ENCODE data around the gene FAM131A.

Gene FAM131A

GRCh38 chr3:184368586-184369183 lies 31.3 kb downstream of the FAM131A start:
- H3K4me3 ChIP-seq (ENCODE audit: extremely low read depth, insufficient read depth, low read length, poor library complexity, severe bottlenecking): no peak overlapping the region
- WGBS, 2 experiments (ENCODE audit: insufficient coverage in 2 of 2): 88 to 100% methylated on average over 3 of the region's 3 CpGs
- no peaks in the 10 kb centered on the region for H3K9me3 ChIP-seq (ENCODE audit: control insufficient read depth, low read length)
- no peak overlapping the region for H3K27ac ChIP-seq (ENCODE audit: low read depth, low read length, severe bottlenecking)
- peaks cover 7% of the 10 kb centered on the region for H3K4me1 ChIP-seq (ENCODE audit: control insufficient read depth, insufficient read depth, low read length, poor library complexity, severe bottlenecking)
- peaks cover 56% of the 10 kb centered on the region for H3K36me3 ChIP-seq (ENCODE audit: control insufficient read depth, insufficient read depth, low read length)

GRCh38 chr3:184371570-184372018 lies 34.2 kb downstream of the FAM131A start:
- no peak overlapping the region for H3K27ac ChIP-seq (ENCODE audit: low read depth, low read length, severe bottlenecking)
- peaks cover 11% of the 10 kb centered on the region for H3K4me1 ChIP-seq (ENCODE audit: control insufficient read depth, insufficient read depth, low read length, poor library complexity, severe bottlenecking)
- H3K4me3 ChIP-seq (ENCODE audit: extremely low read depth, insufficient read depth, low read length, poor library complexity, severe bottlenecking): no peak overlapping the region
- H3K36me3 ChIP-seq (ENCODE audit: control insufficient read depth, insufficient read depth, low read length): peaks cover 31% of the 10 kb centered on the region
- no peaks in the 10 kb centered on the region for H3K9me3 ChIP-seq (ENCODE audit: control insufficient read depth, low read length)
- WGBS, 2 experiments (ENCODE audit: insufficient coverage in 2 of 2): 0 to 17% methylated on average over 2 of the region's 5 CpGs

- Histone ChIP-seq H3K36me3 (ENCODE audit: control insufficient read depth, insufficient read depth, low read length) (peaks cover 24% of the 10 kb centered on the region), H3K4me3 (ENCODE audit: extremely low read depth, insufficient read depth, low read length, poor library complexity, severe bottlenecking) (no peak overlapping the region), H3K27ac (ENCODE audit: low read depth, low read length, severe bottlenecking) (no peak overlapping the region), H3K9me3 (ENCODE audit: control insufficient read depth, low read length) (no peaks in the 10 kb centered on the region), H3K4me1 (ENCODE audit: control insufficient read depth, insufficient read depth, low read length, poor library complexity, severe bottlenecking) (peaks cover 11% of the 10 kb centered on the region)
- WGBS, 2 experiments (ENCODE audit: insufficient coverage in 2 of 2): 87% methylated on average over 8 of the region's 8 CpGs
Measured at GRCh38 chr3:184372296-184372821, 35.0 kb downstream of the FAM131A start.

GRCh38 chr3:184372911-184373310 lies 35.5 kb downstream of the FAM131A start:
- Histone ChIP-seq H3K36me3 (ENCODE audit: control insufficient read depth, insufficient read depth, low read length) (peaks cover 18% of the 10 kb centered on the region), H3K4me3 (ENCODE audit: extremely low read depth, insufficient read depth, low read length, poor library complexity, severe bottlenecking) (no peak overlapping the region), H3K27ac (ENCODE audit: low read depth, low read length, severe bottlenecking) (no peak overlapping the region), H3K4me1 (ENCODE audit: control insufficient read depth, insufficient read depth, low read length, poor library complexity, severe bottlenecking) (peaks cover 14% of the 10 kb centered on the region), H3K9me3 (ENCODE audit: control insufficient read depth, low read length) (no peaks in the 10 kb centered on the region)
- WGBS, 2 experiments (ENCODE audit: insufficient coverage in 2 of 2): 84 to 94% methylated on average over 3 to 5 of the region's 5 CpGs

- H3K4me3 ChIP-seq (ENCODE audit: extremely low read depth, insufficient read depth, low read length, poor library complexity, severe bottlenecking): no peak overlapping the region
- H3K9me3 ChIP-seq (ENCODE audit: control insufficient read depth, low read length): no peaks in the 10 kb centered on the region
- WGBS, 2 experiments (ENCODE audit: insufficient coverage in 2 of 2): 91 to 96% methylated on average over 6 of the region's 6 CpGs
- H3K4me1 ChIP-seq (ENCODE audit: control insufficient read depth, insufficient read depth, low read length, poor library complexity, severe bottlenecking): peaks cover 18% of the 10 kb centered on the region
- H3K27ac ChIP-seq (ENCODE audit: low read depth, low read length, severe bottlenecking): no peak overlapping the region
- H3K36me3 ChIP-seq (ENCODE audit: control insufficient read depth, insufficient read depth, low read length): peaks cover 13% of the 10 kb centered on the region
Measured at GRCh38 chr3:184373422-184373821, 36.0 kb downstream of the FAM131A start.

GRCh38 chr3:184375747-184376461 lies 38.5 kb downstream of the FAM131A start:
- Histone ChIP-seq H3K36me3 (ENCODE audit: control insufficient read depth, insufficient read depth, low read length) (no peaks in the 10 kb centered on the region), H3K9me3 (ENCODE audit: control insufficient read depth, low read length) (no peaks in the 10 kb centered on the region), H3K4me1 (ENCODE audit: control insufficient read depth, insufficient read depth, low read length, poor library complexity, severe bottlenecking) (peaks cover 26% of the 10 kb centered on the region), H3K4me3 (ENCODE audit: extremely low read depth, insufficient read depth, low read length, poor library complexity, severe bottlenecking) (no peak overlapping the region), H3K27ac (ENCODE audit: low read depth, low read length, severe bottlenecking) (no peak overlapping the region)
- WGBS, 2 experiments (ENCODE audit: insufficient coverage in 2 of 2): 76 to 82% methylated on average over 10 to 11 of the region's 12 CpGs

- Histone ChIP-seq H3K36me3 (ENCODE audit: control insufficient read depth, insufficient read depth, low read length) (no peaks in the 10 kb centered on the region), H3K4me3 (ENCODE audit: extremely low read depth, insufficient read depth, low read length, poor library complexity, severe bottlenecking) (no peak overlapping the region), H3K9me3 (ENCODE audit: control insufficient read depth, low read length) (no peaks in the 10 kb centered on the region), H3K27ac (ENCODE audit: low read depth, low read length, severe bottlenecking) (no peak overlapping the region), H3K4me1 (ENCODE audit: control insufficient read depth, insufficient read depth, low read length, poor library complexity, severe bottlenecking) (peaks cover 22% of the 10 kb centered on the region)
- WGBS, 2 experiments (ENCODE audit: insufficient coverage in 2 of 2): 90 to 98% methylated on average over 4 to 5 of the region's 5 CpGs
Measured at GRCh38 chr3:184377374-184377773, 40.0 kb downstream of the FAM131A start.

GRCh38 chr3:184377882-184378445 lies 40.6 kb downstream of the FAM131A start, which contains the start of gene THPO:
TSS of gene THPO (minus strand) at chr3:184378207. CDS start at chr3:184376259, 1,948 bp downstream.
- Histone ChIP-seq H3K4me1 (ENCODE audit: control insufficient read depth, insufficient read depth, low read length, poor library complexity, severe bottlenecking) (peaks cover 22% of the 10 kb centered on the region), H3K27ac (ENCODE audit: low read depth, low read length, severe bottlenecking) (peak within 1 kb of the TSS; percentile 23), H3K9me3 (ENCODE audit: control insufficient read depth, low read length) (no peaks in the 10 kb centered on the region), H3K4me3 (ENCODE audit: extremely low read depth, insufficient read depth, low read length, poor library complexity, severe bottlenecking) (no peak within 1 kb of the TSS), H3K36me3 (ENCODE audit: control insufficient read depth, insufficient read depth, low read length) (no peaks in the 10 kb centered on the region)
- 31 to 47% methylated on average over 3 to 4 of the region's 7 CpGs for WGBS, 2 experiments (ENCODE audit: insufficient coverage in 2 of 2)

- Histone ChIP-seq H3K4me1 (ENCODE audit: control insufficient read depth, insufficient read depth, low read length, poor library complexity, severe bottlenecking) (peaks cover 22% of the 10 kb centered on the region), H3K4me3 (ENCODE audit: extremely low read depth, insufficient read depth, low read length, poor library complexity, severe bottlenecking) (peak overlapping the region; percentile 22), H3K9me3 (ENCODE audit: control insufficient read depth, low read length) (no peaks in the 10 kb centered on the region), H3K27ac (ENCODE audit: low read depth, low read length, severe bottlenecking) (peak overlapping the region; percentile 23), H3K36me3 (ENCODE audit: control insufficient read depth, insufficient read depth, low read length) (no peaks in the 10 kb centered on the region)
- WGBS, 2 experiments (ENCODE audit: insufficient coverage in 2 of 2): 76 to 77% methylated on average over 10 of the region's 10 CpGs
Measured at GRCh38 chr3:184378651-184379357, 41.4 kb downstream of the FAM131A start.

GRCh38 chr3:184379358-184380184 lies 42.2 kb downstream of the FAM131A start, which contains the start of gene CHRD:
TSS of gene CHRD (plus strand) at chr3:184380054. CDS start at chr3:184380319, 265 bp downstream.
- Histone ChIP-seq H3K4me3 (ENCODE audit: extremely low read depth, insufficient read depth, low read length, poor library complexity, severe bottlenecking) (peak within 1 kb of the TSS; percentile 38), H3K36me3 (ENCODE audit: control insufficient read depth, insufficient read depth, low read length) (no peaks in the 10 kb centered on the region), H3K9me3 (ENCODE audit: control insufficient read depth, low read length) (no peaks in the 10 kb centered on the region), H3K4me1 (ENCODE audit: control insufficient read depth, insufficient read depth, low read length, poor library complexity, severe bottlenecking) (peaks cover 22% of the 10 kb centered on the region), H3K27ac (ENCODE audit: low read depth, low read length, severe bottlenecking) (peak within 1 kb of the TSS; percentile 23)
- 9 to 10% methylated on average over 26 to 32 of the region's 71 CpGs for WGBS, 2 experiments (ENCODE audit: insufficient coverage in 2 of 2)

All from mesodermal cell (in vitro differentiated cells).